MG63 (cell line): ENCODE data around the gene NUP98. TPM values are rescaled to one million over a fixed set of nuclear protein-coding genes. Genes with fewer than 3 reads are reported as not detected.
"Not testable (repeated sequence)": the region's sequence is repeated elsewhere in the genome, so short reads cannot be mapped to it uniquely, and the experiment has no call there.

Experiments
- DNase-seq: peaks from one replicate; pipeline ENCODE4 v3.0.0-alpha.2; 2020
- H3K27me3 ChIP-seq: fragments of 250-450 bp; sonication (Bioruptor Pico); 2 replicates; pipeline ENCODE4 v1.5.1; 2020; ENCODE audit warnings: mild to moderate bottlenecking, moderate library complexity
- H3K36me3 ChIP-seq: fragments of 250-450 bp; sonication (Bioruptor Pico); 2 replicates; pipeline ENCODE4 v1.5.1; 2020; ENCODE audit warnings: mild to moderate bottlenecking, moderate library complexity
- H3K4me3 ChIP-seq: fragments of 250-450 bp; sonication (Bioruptor Pico); 2 replicates; pipeline ENCODE4 v1.5.1; 2020; ENCODE audit warnings: mild to moderate bottlenecking, moderate library complexity
- H3K9me3 ChIP-seq: fragments of 250-450 bp; sonication (Bioruptor Pico); 2 replicates; pipeline ENCODE4 v1.5.1; 2020; ENCODE audit warnings: mild to moderate bottlenecking, moderate library complexity
- total RNA-seq: library from RNA; depleted of rRNA; stranded (reverse); fragments of >200 nt; shearing (Covaris generic); gene quantifications from 2 replicates; pipeline ENCODE4 v1.2.3, GENCODE V29; 2014; ENCODE audit warnings: low replicate concordance

The NUP98 gene
- total RNA-seq, 1 experiment from 2014 or later = 106 TPM

GRCh38 chr11:3810951-3811350 is 13.6 kb upstream of the NUP98 start:
- H3K36me3 ChIP-seq = no peaks in the 10 kb centered on the region
- no peak for DNase-seq
- no peak overlapping the region for H3K4me3 ChIP-seq

GRCh38 chr11:3810446-3810845 is 13.1 kb upstream of the NUP98 start:
- Histone ChIP-seq H3K4me3 (no peak overlapping the region), H3K27me3 (no peaks in the 10 kb centered on the region), H3K36me3 (no peaks in the 10 kb centered on the region), H3K9me3 (no peaks in the 10 kb centered on the region)
- no peak for DNase-seq

More at GRCh38 chr11:3810951-3811350, 13.6 kb upstream of the NUP98 start:
- no peaks in the 10 kb centered on the region for H3K27me3 ChIP-seq
- H3K9me3 ChIP-seq = no peaks in the 10 kb centered on the region

GRCh38 chr11:3809624-3809928 is 12.2 kb upstream of the NUP98 start:
- Histone ChIP-seq H3K4me3 (no peak overlapping the region), H3K36me3 (no peaks in the 10 kb centered on the region), H3K9me3 (no peaks in the 10 kb centered on the region), H3K27me3 (no peaks in the 10 kb centered on the region)
- no peak for DNase-seq

- Histone ChIP-seq H3K27me3 (no peaks in the 10 kb centered on the region), H3K4me3 (peak overlapping the region; percentile 41), H3K9me3 (no peaks in the 10 kb centered on the region), H3K36me3 (no peaks in the 10 kb centered on the region)
- DNase-seq = no peak
These were observed 11.7 kb upstream of the NUP98 start for GRCh38 chr11:3808861-3809623.

GRCh38 chr11:3807909-3808860 is 10.8 kb upstream of the NUP98 start, which contains the start of gene PGAP2:
TSS of gene PGAP2 (plus strand) at chr11:3808560. CDS start at chr11:3811260, 2,700 bp downstream.
- H3K36me3 ChIP-seq = no peaks in the 10 kb centered on the region
- peak within 1 kb of the TSS; percentile 41 for H3K4me3 ChIP-seq
- peak; percentile 23 for DNase-seq
- H3K9me3 ChIP-seq = no peaks in the 10 kb centered on the region
- H3K27me3 ChIP-seq = no peaks in the 10 kb centered on the region

- DNase-seq = peak; percentile 30
- Histone ChIP-seq H3K4me3 (no peak overlapping the region), H3K36me3 (no peaks in the 10 kb centered on the region), H3K9me3 (no peaks in the 10 kb centered on the region), H3K27me3 (no peaks in the 10 kb centered on the region)
These were observed 6.6 kb upstream of the NUP98 start for GRCh38 chr11:3803726-3804495.

GRCh38 chr11:3802011-3802790 is 4.8 kb upstream of the NUP98 start:
- no peaks in the 10 kb centered on the region for H3K36me3 ChIP-seq
- no peak for DNase-seq
- H3K4me3 ChIP-seq = no peak overlapping the region
- H3K27me3 ChIP-seq = no peaks in the 10 kb centered on the region
- no peaks in the 10 kb centered on the region for H3K9me3 ChIP-seq

GRCh38 chr11:3799873-3800272 is 2.5 kb upstream of the NUP98 start:
- no peak for DNase-seq
- Histone ChIP-seq H3K36me3 (peaks cover 2% of the 10 kb centered on the region; the same call in 1 of the 2 replicates), H3K9me3 (no peaks in the 10 kb centered on the region), H3K27me3 (no peaks in the 10 kb centered on the region), H3K4me3 (no peak overlapping the region)

GRCh38 chr11:3799143-3799542 is 1.8 kb upstream of the NUP98 start:
- H3K36me3 ChIP-seq = peaks cover 8% of the 10 kb centered on the region

GRCh38 chr11:3796801-3797328 is 489 bp downstream of the NUP98 start:
- no peak for DNase-seq
- H3K27me3 ChIP-seq = no peaks in the 10 kb centered on the region
- H3K4me3 ChIP-seq = peak overlapping the region; percentile 91
- H3K9me3 ChIP-seq = no peaks in the 10 kb centered on the region
- peaks cover 21% of the 10 kb centered on the region for H3K36me3 ChIP-seq

More at GRCh38 chr11:3799143-3799542, 1.8 kb upstream of the NUP98 start:
- H3K4me3 ChIP-seq = no peak overlapping the region
- H3K27me3 ChIP-seq = no peaks in the 10 kb centered on the region
- DNase-seq = no peak
- H3K9me3 ChIP-seq = no peaks in the 10 kb centered on the region

- Histone ChIP-seq H3K36me3 (peaks cover 21% of the 10 kb centered on the region), H3K9me3 (no peaks in the 10 kb centered on the region), H3K27me3 (no peaks in the 10 kb centered on the region), H3K4me3 (peak overlapping the region; percentile 91)
- no peak for DNase-seq
These were observed 1.0 kb downstream of the NUP98 start for GRCh38 chr11:3796346-3796745.

GRCh38 chr11:3796002-3796311 is 1.4 kb downstream of the NUP98 start:
- no peak for DNase-seq
- no peaks in the 10 kb centered on the region for H3K9me3 ChIP-seq
- H3K36me3 ChIP-seq = peaks cover 23% of the 10 kb centered on the region
- no peaks in the 10 kb centered on the region for H3K27me3 ChIP-seq
- H3K4me3 ChIP-seq = peak overlapping the region; percentile 91

- no peak for DNase-seq
- peak overlapping the region; percentile 91 for H3K4me3 ChIP-seq
- H3K36me3 ChIP-seq = peaks cover 26% of the 10 kb centered on the region
- H3K27me3 ChIP-seq = no peaks in the 10 kb centered on the region
- no peaks in the 10 kb centered on the region for H3K9me3 ChIP-seq
These were observed 2.0 kb downstream of the NUP98 start for GRCh38 chr11:3795131-3796001.

- peaks cover 29% of the 10 kb centered on the region for H3K36me3 ChIP-seq
- not testable (repeated sequence) for H3K9me3 ChIP-seq
These were observed 3.0 kb downstream of the NUP98 start for GRCh38 chr11:3794387-3794786.

GRCh38 chr11:3786781-3787428 is 10.4 kb downstream of the NUP98 start:
- H3K27me3 ChIP-seq = no peaks in the 10 kb centered on the region
- no peak for DNase-seq

More at GRCh38 chr11:3794387-3794786, 3.0 kb downstream of the NUP98 start:
- not testable (repeated sequence) for DNase-seq, H3K4me3 ChIP-seq, H3K27me3 ChIP-seq

More at GRCh38 chr11:3786781-3787428, 10.4 kb downstream of the NUP98 start:
- H3K9me3 ChIP-seq = no peaks in the 10 kb centered on the region
- H3K4me3 ChIP-seq = no peak overlapping the region
- peaks cover 13% of the 10 kb centered on the region for H3K36me3 ChIP-seq
